Nephron progenitor cell (in vitro differentiated cells): ENCODE measurements around the gene COPE.

Experiments
- DNase-seq: peaks from one replicate; pipeline ENCODE4 v3.0.0; 2021
- H3K27ac Mint-ChIP-seq: 2 replicates; pipeline ENCODE4 v1.8.0; 2021; ENCODE audit warnings: mild to moderate bottlenecking, moderate library complexity, mixed read lengths
- H3K27me3 Mint-ChIP-seq: 2 replicates; pipeline ENCODE4 v1.8.0; 2021; ENCODE audit warnings: mild to moderate bottlenecking, low read depth, mixed read lengths; ENCODE audit not compliant: poor library complexity
- H3K36me3 Mint-ChIP-seq: 2 replicates; pipeline ENCODE4 v1.8.0; 2021; ENCODE audit warnings: low read depth, mixed read lengths
- H3K4me1 Mint-ChIP-seq: 2 replicates; pipeline ENCODE4 v1.8.0; 2021; ENCODE audit warnings: mixed read lengths
- H3K4me3 Mint-ChIP-seq: 2 replicates; pipeline ENCODE4 v1.8.0; 2021; ENCODE audit warnings: mild to moderate bottlenecking, moderate library complexity, mixed read lengths
- H3K9me3 Mint-ChIP-seq: 2 replicates; pipeline ENCODE4 v1.8.0; 2021; ENCODE audit warnings: mild to moderate bottlenecking, moderate library complexity, mixed read lengths
- TF ChIP-seq, protein P1 (sequence below): fragments of 200-600 bp; sonication (generic); IDR thresholded peaks from 2 replicates; pipeline ENCODE4 v1.5.0; 2021; ENCODE audit warnings: antibody characterized with exemption

COPE gene

GRCh38 chr19:18901491-18901890, 17.7 kb downstream of the COPE start:
- H3K27me3 Mint-ChIP-seq = peaks cover 3% of the 10 kb centered on the region
- H3K36me3 Mint-ChIP-seq = peaks cover 13% of the 10 kb centered on the region

GRCh38 chr19:18900700-18901481, 18.3 kb downstream of the COPE start:
- H3K4me3 Mint-ChIP-seq = no peak overlapping the region
- H3K9me3 Mint-ChIP-seq = no peaks in the 10 kb centered on the region
- H3K27ac Mint-ChIP-seq = no peak overlapping the region
- H3K4me1 Mint-ChIP-seq = peaks cover 12% of the 10 kb centered on the region
- peaks cover 13% of the 10 kb centered on the region for H3K36me3 Mint-ChIP-seq
- TF ChIP-seq, protein P1, sequence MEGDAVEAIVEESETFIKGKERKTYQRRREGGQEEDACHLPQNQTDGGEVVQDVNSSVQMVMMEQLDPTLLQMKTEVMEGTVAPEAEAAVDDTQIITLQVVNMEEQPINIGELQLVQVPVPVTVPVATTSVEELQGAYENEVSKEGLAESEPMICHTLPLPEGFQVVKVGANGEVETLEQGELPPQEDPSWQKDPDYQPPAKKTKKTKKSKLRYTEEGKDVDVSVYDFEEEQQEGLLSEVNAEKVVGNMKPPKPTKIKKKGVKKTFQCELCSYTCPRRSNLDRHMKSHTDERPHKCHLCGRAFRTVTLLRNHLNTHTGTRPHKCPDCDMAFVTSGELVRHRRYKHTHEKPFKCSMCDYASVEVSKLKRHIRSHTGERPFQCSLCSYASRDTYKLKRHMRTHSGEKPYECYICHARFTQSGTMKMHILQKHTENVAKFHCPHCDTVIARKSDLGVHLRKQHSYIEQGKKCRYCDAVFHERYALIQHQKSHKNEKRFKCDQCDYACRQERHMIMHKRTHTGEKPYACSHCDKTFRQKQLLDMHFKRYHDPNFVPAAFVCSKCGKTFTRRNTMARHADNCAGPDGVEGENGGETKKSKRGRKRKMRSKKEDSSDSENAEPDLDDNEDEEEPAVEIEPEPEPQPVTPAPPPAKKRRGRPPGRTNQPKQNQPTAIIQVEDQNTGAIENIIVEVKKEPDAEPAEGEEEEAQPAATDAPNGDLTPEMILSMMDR = no peak
- peaks cover 3% of the 10 kb centered on the region for H3K27me3 Mint-ChIP-seq
- DNase-seq = no peak

More at GRCh38 chr19:18901491-18901890, 17.7 kb downstream of the COPE start:
- TF ChIP-seq, protein P1 = no peak
- Mint-ChIP-seq H3K4me3 (no peak overlapping the region), H3K9me3 (no peaks in the 10 kb centered on the region), H3K27ac (no peak overlapping the region), H3K4me1 (peaks cover 12% of the 10 kb centered on the region)
- no peak for DNase-seq

DNA sequence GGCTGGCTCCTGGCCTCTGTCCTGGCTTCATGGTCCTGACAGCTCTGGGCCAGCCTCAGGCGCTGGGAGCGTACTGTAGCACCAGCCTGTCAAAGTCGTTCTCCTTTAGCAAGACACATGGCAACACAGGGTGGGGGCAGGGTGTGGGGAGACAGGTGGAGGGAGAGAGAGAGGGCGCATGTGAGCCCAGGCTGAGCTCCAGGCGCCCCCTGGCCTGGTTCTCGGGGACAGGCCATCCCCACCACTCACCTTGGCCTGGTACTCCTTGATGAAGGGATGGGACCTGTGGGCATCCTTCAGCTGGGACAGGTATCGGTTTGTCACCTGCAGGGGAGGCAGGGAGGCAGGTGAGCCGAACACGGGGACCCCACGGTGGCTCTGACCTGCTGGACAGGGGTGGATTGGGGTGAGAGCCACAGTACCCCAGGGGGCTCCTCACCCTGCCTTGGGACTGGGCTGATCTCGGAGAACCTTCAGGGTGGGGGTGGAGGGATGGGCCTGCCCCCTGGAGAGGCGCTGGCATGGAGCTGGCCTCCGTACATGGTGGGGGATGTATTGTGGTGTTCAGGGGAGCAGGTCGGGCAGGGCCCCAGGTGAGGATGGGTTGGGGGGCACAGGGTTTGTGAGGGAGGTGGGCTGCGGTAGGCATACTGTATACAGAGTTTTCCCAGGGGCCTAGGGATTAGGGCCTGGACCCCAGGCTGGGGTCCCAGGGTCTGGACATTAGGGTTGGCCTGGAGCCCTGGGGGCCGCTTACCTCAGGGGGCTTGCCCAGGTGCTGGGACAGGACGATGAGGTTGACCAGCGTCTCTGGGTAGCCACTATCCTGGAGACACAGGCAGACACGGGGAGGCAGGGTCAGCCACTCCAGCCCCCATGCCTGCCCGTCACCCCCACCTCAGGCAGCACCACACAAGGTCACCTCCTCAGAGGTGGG, 19.3 kb downstream of the COPE start:
- Mint-ChIP-seq H3K4me3 (no peak overlapping the region), H3K4me1 (peaks cover 6% of the 10 kb centered on the region), H3K36me3 (peaks cover 13% of the 10 kb centered on the region), H3K27ac (no peak overlapping the region), H3K9me3 (no peaks in the 10 kb centered on the region), H3K27me3 (peaks cover 3% of the 10 kb centered on the region)
- TF ChIP-seq, protein P1 = no peak
- no peak for DNase-seq

GRCh38 chr19:18898607-18899408, 20.4 kb downstream of the COPE start:
- TF ChIP-seq, protein P1 = no peak
- peaks cover 7% of the 10 kb centered on the region for H3K4me1 Mint-ChIP-seq

DNA sequence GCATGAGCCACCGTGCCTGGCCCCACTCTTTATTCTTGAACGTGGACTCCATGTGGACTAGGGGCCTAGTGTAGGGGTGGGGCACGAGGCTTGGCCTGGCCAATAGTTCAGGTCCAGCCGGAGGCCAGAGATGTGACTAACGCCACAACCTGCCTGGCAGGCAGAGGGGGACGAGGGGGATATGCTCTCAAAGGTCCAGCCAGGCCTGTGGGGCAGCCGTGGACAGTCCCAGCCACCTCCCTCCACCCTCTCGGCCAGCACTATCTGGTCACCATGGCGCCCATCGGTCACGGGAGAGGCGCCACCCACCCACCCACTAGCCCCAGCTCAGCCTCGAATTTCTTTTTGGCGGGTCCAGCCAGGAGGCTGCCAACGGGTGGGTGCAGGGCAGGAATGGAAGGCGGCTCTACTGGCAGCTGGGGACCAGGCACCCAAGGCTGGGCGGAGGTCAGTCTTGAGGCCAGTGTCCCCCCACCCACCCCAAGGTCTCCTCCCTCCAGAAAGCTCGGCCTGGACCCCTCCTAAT, 21.0 kb downstream of the COPE start:
- no peaks in the 10 kb centered on the region for H3K9me3 Mint-ChIP-seq
- TF ChIP-seq, protein P1 = no peak
- peaks cover 13% of the 10 kb centered on the region for H3K36me3 Mint-ChIP-seq
- H3K27ac Mint-ChIP-seq = no peak overlapping the region
- no peak overlapping the region for H3K4me3 Mint-ChIP-seq
- peaks cover 9% of the 10 kb centered on the region for H3K4me1 Mint-ChIP-seq
- peaks cover 3% of the 10 kb centered on the region for H3K27me3 Mint-ChIP-seq
- peak; percentile 33 for DNase-seq

More at GRCh38 chr19:18898607-18899408, 20.4 kb downstream of the COPE start:
- Mint-ChIP-seq H3K4me3 (no peak overlapping the region), H3K9me3 (no peaks in the 10 kb centered on the region), H3K36me3 (peaks cover 13% of the 10 kb centered on the region), H3K27ac (no peak overlapping the region), H3K27me3 (peaks cover 3% of the 10 kb centered on the region)
- no peak for DNase-seq
